WERI-Rb-1 (cell line): ENCODE measurements around the gene MEF2A.

Experiments used
- DNase-seq: peaks from one replicate; pipeline ENCODE4 v3.0.0-alpha.2; 2020
- H3K27ac ChIP-seq: fragments of 250-450 bp; sonication (Bioruptor Pico); 2 replicates; pipeline ENCODE4 v1.5.1; 2020; ENCODE audit warnings: mild to moderate bottlenecking, moderate library complexity
- H3K27me3 ChIP-seq: fragments of 250-450 bp; sonication (Bioruptor Pico); 2 replicates; pipeline ENCODE4 v1.5.1; 2021; ENCODE audit warnings: mild to moderate bottlenecking, low read depth, moderate library complexity; ENCODE audit not compliant: insufficient read depth, severe bottlenecking
- H3K36me3 ChIP-seq: fragments of 250-450 bp; sonication (Bioruptor Pico); 2 replicates; pipeline ENCODE4 v1.5.1; 2020; ENCODE audit warnings: mild to moderate bottlenecking, moderate library complexity
- H3K4me3 ChIP-seq: 2 replicates; pipeline ENCODE4 v1.5.1; 2011; ENCODE audit warnings: low read depth, mild to moderate bottlenecking, control low read depth, low read length
- H3K9me3 ChIP-seq: fragments of 250-450 bp; sonication (Bioruptor Pico); 2 replicates; pipeline ENCODE4 v1.5.1; 2021; ENCODE audit warnings: mild to moderate bottlenecking, moderate library complexity; ENCODE audit not compliant: severe bottlenecking
- TF ChIP-seq, protein P1 (sequence below): IDR thresholded peaks from 2 replicates; pipeline ENCODE4 v1.5.1; 2011; ENCODE audit warnings: low read depth, mild to moderate bottlenecking, control low read depth, inconsistent platforms, low read length

MEF2A gene

DNA sequence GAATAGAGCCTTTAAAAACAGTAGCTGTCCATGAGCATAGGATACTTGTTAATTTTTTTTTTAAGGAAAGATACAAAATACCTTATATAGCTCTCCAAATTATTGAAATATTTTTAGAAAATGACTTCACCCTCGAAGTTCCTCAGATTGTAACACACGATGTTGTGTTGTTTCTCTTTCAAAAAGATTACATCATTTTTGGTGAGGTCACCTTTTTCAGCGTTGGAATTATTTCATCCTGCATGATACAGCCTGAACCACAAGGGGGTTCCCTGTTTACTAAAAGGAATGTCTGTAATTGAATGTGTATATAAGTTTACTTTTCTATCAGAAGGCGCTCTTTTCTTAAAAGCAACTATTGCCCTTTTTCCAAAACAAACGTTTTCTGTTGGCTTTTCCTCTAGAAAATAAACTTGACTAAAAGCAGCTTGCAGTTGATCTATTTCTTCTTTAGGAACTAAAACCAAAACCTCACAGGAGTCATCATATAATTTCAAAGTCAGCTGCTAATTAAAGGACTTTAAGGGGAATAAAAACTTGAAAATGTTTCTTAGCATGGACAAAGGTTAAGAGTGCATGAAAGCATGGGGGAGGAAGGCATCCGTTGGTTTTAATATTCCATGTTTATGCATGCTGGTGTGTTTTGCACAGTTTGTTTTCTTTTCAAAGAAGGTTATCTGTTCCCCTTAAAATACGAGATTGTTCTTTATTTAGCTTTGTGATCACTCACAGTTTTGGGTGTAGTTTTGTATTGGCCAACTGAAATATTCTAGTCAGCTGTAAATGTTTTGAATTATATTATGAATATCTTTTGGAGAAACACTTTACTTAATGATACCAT lies 138.0 kb downstream of the MEF2A start:
- DNase-seq = no peak
- no peak overlapping the region for H3K4me3 ChIP-seq
- H3K36me3 ChIP-seq = peaks cover 5% of the 10 kb centered on the region; the same call in 1 of the 2 replicates
- no peak overlapping the region for H3K27ac ChIP-seq
- no peaks in the 10 kb centered on the region for H3K27me3 ChIP-seq
- no peaks in the 10 kb centered on the region for H3K9me3 ChIP-seq
- TF ChIP-seq, protein P1, sequence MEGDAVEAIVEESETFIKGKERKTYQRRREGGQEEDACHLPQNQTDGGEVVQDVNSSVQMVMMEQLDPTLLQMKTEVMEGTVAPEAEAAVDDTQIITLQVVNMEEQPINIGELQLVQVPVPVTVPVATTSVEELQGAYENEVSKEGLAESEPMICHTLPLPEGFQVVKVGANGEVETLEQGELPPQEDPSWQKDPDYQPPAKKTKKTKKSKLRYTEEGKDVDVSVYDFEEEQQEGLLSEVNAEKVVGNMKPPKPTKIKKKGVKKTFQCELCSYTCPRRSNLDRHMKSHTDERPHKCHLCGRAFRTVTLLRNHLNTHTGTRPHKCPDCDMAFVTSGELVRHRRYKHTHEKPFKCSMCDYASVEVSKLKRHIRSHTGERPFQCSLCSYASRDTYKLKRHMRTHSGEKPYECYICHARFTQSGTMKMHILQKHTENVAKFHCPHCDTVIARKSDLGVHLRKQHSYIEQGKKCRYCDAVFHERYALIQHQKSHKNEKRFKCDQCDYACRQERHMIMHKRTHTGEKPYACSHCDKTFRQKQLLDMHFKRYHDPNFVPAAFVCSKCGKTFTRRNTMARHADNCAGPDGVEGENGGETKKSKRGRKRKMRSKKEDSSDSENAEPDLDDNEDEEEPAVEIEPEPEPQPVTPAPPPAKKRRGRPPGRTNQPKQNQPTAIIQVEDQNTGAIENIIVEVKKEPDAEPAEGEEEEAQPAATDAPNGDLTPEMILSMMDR = 0 out of 2 replicates have a peak, but pooled peaks have one; percentile 8

DNA sequence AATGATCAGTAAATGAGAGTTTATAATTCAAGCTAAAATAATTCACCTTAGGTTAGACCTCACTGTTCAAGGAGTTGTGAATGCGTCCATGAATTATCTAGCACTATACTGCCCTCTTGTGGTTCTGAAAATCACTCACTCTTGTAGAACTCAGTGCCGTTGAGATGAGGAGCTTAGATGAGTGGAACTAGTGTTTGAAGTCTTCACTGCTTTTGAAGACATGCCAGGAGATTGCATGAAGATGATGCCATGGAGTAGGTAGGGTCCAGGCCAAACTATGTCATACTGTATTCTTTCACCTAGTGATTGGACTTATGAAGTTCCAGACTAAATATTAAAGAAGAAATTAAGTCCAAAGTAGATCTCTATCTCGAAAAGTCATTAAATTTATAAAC lies 138.7 kb downstream of the MEF2A start:
- DNase-seq = no peak
- Histone ChIP-seq H3K36me3 (peaks cover 5% of the 10 kb centered on the region; the same call in 1 of the 2 replicates), H3K9me3 (no peaks in the 10 kb centered on the region), H3K27ac (no peak overlapping the region), H3K27me3 (no peaks in the 10 kb centered on the region), H3K4me3 (no peak overlapping the region)
- TF ChIP-seq, protein P1 = peak; percentile 61

DNA sequence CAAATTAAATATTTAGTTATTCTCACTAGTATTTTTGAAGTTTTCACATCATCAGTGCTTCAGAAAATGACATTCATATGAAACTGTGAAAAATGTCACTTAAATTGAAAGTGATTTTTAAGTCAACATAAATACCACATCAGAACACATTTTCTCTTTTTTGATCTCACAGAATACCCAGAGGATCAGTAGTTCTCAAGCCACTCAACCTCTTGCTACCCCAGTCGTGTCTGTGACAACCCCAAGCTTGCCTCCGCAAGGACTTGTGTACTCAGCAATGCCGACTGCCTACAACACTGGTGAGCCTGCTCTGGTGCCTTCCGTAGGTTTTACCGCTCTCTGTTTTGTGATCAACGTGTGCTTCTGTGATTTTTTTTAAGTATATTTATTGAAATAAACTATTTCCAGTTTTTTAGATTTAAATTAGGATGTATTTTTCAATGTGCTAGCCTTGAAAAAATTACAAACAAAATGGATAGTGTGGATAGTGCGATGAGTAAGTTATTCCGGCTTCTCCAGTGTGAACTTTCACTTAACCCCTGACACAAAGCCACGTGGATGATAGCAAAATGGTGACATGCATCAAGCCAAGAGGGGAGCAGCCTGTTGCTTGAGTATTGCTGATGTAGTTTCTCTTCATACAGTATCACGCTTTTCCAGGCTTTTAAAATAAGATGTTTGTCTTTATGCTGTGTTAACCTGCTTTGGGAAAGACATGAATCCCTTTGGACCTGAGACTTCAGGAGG lies 140.9 kb downstream of the MEF2A start:
- Histone ChIP-seq H3K27ac (no peak overlapping the region), H3K4me3 (no peak overlapping the region), H3K36me3 (peaks cover 16% of the 10 kb centered on the region), H3K9me3 (no peaks in the 10 kb centered on the region), H3K27me3 (no peaks in the 10 kb centered on the region)
- no peak for DNase-seq
- TF ChIP-seq, protein P1 = no peak

GRCh38 chr15:99707473-99708270 lies 141.9 kb downstream of the MEF2A start:
- H3K27ac ChIP-seq = no peak overlapping the region
- no peak for DNase-seq
- TF ChIP-seq, protein P1 = no peak
- no peak overlapping the region for H3K4me3 ChIP-seq
- no peaks in the 10 kb centered on the region for H3K27me3 ChIP-seq
- peaks cover 26% of the 10 kb centered on the region for H3K36me3 ChIP-seq
- no peaks in the 10 kb centered on the region for H3K9me3 ChIP-seq

DNA sequence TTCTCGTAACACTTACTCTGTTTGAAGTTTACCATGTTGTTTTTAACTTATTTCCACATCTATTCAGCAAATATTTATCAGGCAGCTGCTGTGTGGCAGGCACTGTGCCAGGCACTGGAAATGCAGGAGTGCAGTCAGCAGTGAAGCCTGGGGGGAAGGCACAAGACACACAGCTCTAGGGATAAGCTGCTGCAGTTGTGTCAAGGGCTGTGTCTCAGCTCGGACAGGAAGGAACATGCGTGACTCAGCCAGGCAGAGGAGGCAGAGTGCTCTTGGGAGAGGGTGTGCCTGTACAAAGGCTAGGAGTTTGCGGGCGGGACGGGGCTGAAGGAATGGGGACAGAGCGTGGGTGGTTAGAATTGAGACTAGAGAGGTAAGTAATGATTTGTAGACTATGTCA lies 142.8 kb downstream of the MEF2A start:
- no peak for DNase-seq
- Histone ChIP-seq H3K9me3 (no peaks in the 10 kb centered on the region), H3K36me3 (peaks cover 31% of the 10 kb centered on the region), H3K4me3 (no peak overlapping the region), H3K27me3 (no peaks in the 10 kb centered on the region), H3K27ac (no peak overlapping the region)
- TF ChIP-seq, protein P1 = no peak
